ENCODE measurements around the gene TLR5. TPM values are rescaled to one million over a fixed set of nuclear protein-coding genes. Genes with fewer than 3 reads are reported as not detected.
A peak's percentile ranks its signal among the peaks of the same experiment; 100 is the strongest.

Gene TLR5
- total RNA-seq, 2 donors from 2014 or later = 5.2 to 11.2 TPM

DNA sequence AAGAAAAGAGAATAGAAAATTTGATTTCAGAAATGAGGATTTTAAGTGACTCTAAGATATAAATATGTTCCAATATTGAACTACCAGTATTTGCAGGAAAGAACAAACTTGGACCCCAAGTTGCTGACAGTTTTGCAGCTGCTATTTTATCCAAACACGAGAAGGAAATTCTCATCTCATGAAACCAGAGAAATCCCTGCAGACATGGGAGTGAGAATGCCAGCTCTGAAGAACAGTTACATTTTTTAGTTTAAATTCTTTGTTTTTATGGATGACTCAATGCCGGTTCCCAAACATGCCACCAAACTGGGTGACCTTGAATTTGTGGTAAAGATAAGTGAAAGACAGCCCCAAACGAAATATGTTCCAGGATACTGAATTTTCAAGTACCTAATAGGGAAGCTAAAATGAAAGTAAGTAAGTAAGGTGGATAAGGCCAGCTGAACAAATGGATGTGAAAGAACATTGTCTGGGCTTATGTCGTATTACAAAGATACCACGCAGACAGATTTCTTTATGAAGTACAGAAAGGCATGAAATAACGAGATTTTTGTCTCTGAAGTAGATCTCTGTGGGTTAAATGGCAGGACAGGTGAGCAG is 19.9 kb downstream of the TLR5 start:
- intact Hi-C loops (cut with DNase I) = no loop called here
- DNase-seq (ENCODE audit: low spot score) = no peak

DNA sequence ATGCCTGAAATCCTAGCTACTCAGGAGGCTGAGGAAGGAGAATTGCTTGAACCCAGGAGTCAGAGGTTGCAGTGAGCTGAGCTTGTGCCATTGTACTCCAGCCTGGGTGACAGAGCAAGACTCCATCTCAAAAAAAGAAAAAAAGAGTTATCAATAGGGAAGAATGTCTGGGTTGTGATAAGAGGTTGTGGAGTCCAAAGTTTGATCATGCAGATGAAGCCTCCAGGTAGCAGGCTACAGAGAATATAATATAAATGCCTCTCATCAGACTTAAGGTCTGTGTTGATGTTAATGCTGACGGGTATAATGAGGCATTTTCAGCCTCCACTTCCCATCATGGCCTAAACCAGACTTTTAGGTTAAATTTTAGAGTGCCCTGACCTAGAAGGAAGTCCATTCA is 24.6 kb downstream of the TLR5 start:
- no peak for DNase-seq (ENCODE audit: low spot score)
- intact Hi-C loops (cut with DNase I) = no loop called here

DNA sequence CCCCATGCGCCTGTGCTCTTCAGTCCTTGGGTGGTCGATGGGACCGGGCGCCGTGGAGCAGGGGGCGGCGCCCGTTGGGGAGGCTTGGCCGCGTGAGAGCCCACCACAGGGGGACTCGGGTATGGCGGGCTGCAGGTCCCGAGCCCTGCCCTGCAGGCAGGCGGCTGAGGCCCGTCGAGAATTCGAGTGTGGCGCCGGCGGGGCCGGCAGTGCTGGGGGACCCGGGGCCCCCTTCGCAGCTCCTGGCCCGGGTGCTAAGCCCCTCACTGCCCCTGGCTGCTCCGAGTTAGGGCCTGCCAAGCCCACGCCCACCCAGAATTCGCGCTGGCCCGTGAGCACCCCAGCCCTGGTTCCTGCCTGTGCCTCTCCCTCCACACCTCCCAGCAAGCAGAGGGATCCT is 26.1 kb downstream of the TLR5 start:
- no peak for DNase-seq (ENCODE audit: low spot score)
- intact Hi-C loops (cut with DNase I) = no loop called here

DNA sequence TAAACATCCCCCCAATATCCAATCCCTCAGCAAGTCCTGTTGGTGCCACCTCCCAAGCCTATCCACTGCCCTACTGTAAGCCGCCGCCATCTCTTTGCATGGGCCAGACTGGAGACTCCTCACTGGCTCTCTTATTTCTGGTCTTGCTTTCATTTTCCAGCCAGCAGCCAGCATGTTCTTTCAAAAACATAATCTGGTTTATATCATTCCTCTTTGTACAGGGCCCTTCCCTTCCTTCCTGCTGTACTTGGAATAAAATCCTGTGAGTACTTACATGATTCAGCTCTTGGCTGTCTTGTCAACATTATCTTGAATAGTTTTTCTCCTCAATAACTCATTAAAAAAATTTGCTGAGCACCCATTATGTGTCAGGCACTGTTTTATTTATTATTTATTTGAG is 28.2 kb downstream of the TLR5 start:
- intact Hi-C loops (cut with DNase I) = no loop called here
- no peak for DNase-seq (ENCODE audit: low spot score)

DNA sequence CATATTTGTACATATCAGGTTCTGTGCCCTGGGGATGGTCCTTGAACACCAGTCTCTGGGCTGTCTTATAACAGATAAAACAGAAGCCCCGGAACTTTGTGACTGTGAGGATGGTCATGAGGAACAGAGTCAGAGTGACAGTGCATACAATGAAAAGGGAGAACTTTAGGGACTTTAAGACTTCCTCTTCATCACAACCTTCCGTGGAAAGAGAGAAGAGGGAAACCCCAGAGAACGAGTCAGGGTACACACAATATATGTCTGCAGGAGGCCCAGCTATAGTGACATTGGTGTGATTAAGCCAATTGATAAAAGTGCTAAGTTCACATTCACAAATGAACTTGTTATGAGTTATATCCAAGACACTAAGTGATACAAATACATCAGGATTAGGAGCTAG is 32.1 kb downstream of the TLR5 start:
- DNase-seq (ENCODE audit: low spot score) = no peak
- intact Hi-C loops (cut with DNase I) = no loop called here

DNA sequence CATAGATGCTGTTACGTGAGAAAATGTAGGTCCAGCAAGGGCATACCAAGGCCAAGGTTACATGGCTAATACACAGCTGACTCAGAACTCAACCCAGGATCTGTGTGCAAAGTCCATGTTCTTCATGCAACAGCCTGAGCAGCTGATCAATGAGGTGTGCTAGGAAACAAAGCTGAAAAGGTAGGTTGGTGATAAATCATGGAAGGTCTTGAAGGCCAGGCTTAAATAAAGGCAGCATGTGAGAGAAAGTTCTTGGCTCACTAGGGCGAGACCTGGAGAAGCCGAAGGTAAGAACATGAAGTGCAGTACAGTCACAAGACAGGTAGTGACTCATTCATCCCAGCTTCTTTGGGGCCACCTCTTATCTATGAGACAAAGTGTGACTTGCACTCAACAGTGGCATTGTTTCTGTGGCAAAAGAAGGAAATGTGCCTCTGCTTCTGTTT is 33.4 kb downstream of the TLR5 start:
- no peak for DNase-seq (ENCODE audit: low spot score)
- intact Hi-C loops (cut with DNase I) = no loop called here

DNA sequence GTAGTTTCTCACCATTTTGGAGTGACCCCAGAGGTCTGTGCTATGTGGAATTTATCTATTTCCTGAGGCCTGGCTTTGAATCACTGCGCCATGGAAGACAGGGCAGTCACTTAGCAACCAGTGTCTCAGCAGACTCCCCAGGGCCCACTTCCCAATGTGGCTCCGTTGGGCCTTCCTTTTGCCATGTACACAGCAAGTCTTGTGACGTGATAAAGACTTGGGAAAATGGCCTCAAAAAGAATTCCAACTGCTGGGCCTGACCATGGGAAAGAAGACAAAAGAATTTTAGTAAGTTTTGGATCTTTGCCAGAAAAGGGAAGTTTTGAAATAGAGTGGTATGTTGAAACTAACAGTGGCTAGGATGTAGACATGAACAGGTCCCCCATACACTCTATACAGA is 36.2 kb downstream of the TLR5 start:
- DNase-seq (ENCODE audit: low spot score) = peak; percentile 72
- intact Hi-C loops (cut with DNase I) = no loop called here

DNA sequence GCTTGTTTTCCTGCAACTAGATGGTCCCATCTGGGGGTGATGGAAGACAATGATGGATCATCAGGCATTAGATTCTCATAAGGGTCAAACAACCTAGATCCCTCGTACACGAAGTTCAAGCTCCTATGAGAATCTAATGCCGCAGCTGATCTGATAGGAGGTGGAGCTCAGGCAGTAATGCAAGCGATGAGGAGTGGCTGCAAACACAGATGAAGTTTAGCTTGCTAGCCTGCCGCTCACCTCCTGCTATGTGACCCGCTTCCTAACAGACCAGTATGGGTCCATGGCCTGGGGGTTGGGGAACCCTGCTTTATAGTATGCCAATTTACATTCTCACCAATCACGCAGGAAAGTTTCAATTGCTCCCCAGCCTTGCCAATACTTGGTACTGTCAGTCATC is 37.5 kb downstream of the TLR5 start:
- intact Hi-C loops (cut with DNase I) = no loop called here
- peak; percentile 9 for DNase-seq (ENCODE audit: low spot score)

DNA sequence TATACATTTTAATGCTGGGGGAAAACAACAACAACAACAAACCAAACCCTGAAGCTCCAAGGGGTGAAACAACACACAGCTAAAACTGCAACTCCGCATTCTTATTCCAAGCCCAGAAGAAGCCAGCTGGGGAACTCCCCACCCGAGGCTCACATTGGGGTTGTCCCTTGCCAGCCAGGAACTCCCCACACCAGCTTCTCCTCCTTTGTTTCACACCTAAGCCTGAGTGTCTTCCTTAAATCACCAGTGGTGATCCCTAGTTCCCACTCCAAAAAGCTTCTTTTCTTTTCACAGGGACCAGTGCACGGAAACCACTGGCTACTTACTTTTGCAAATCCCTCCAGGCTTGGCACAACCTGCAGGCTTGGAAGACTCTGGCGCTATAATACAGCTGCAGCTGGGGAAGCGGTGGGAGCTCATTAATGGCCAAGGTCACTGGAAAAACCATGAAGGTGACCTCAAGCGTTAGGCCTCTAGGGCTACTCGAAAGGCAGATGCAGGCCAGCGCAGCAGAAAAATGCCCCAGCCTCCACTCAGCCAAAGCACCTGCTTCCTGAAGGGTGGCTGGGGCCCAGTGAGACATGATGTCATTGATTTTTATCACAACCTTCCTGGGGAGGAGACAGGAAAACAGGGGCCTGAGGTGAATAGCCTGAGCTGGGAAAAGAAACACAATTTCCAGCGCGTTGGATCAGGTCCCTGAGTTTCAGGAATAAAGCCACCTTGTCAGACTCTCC is 40.1 kb downstream of the TLR5 start:
- no peak for DNase-seq (ENCODE audit: low spot score)
- intact Hi-C loops (cut with DNase I) = no loop called here

DNA sequence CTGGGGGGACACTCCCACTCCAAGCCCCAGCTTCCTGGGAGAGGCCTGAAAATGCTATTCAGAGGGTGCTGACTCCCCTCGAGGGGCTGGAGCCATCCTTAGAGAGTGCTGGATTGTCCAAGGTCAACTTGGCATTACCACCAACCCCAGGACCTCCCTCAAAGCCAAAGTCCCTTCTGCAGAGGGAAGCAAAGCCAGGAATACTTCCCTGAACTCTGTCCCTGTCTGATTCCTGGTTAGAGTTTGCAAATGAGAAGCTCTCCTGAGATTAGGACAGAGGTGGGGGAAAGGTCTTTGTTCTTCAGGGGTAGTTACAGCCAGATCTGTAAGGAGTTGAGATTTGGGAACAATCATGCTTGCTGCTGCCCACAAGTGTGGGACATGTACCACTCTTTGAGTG is 45.3 kb downstream of the TLR5 start:
- intact Hi-C loops (cut with DNase I) = no loop called here
- DNase-seq (ENCODE audit: low spot score) = no peak

DNA sequence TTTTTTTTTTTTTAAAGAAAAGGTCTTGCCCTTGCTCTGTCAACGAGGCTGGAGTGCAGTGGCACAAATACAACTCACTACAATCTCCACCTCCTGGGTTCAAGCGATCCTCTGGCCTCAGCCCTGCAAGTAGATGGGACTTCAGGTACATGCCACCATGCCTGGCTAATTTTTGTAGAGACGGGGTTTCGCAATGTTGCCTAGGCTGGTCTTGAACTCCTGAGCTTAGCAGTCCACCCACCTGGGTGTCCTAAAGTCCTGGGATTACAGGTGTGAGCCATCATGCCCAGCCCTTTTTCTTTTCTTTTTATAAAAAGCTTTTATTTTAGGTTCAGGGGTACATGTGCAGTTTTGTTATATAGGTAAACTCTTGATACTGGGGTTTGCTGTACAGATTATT is 47.2 kb downstream of the TLR5 start:
- intact Hi-C loops (cut with DNase I) = no loop called here
- no peak for DNase-seq (ENCODE audit: low spot score)

DNA sequence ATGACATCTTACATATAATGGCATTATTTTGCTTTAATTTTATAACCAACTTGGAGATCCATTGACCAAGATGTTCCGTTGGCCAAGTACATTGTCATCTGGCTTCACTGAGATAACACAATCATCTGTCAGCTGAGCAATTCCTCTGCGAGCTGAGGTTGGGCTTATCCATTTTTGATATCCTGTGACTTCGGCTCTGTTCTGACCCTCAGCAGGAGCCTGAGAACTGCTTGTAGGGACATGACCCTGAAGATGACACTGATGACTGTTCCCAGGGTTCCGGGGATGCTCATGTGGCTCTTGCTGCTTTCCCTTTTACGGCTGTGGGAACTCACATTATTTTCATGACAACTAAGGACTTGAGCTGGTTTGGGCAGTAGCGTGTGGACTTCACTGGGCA is 51.2 kb downstream of the TLR5 start:
- intact Hi-C loops (cut with DNase I) = no loop called here
- DNase-seq (ENCODE audit: low spot score) = peak; percentile 13

DNA sequence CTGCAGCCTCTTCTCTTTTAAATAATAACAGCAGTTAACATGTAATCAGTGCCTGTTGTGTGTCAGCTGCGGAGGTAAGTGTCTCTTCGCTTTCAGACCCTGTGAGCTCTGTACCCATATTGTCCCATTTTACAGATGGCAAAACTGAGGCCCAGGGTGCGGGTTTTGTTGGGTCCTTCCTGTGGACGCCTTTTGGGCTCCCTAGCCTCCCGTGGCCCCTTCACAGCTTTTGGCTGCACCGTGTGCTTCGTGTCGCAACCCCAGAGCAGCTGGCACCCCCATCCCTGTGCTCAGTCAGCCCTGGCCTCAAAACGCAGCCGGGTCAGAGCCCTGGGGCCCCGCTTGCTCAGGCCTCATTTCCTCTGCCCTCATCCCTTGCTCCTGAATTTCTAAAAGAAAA is 53.8 kb downstream of the TLR5 start:
- intact Hi-C loops (cut with DNase I) = loop anchor here in 1 of 2 donors (5.0 to 10.0 kb wide), 2 partner anchors 297 to 344 kb away; no protein-coding TSS in a partner anchor
- DNase-seq (ENCODE audit: low spot score) = peak; percentile 54

DNA sequence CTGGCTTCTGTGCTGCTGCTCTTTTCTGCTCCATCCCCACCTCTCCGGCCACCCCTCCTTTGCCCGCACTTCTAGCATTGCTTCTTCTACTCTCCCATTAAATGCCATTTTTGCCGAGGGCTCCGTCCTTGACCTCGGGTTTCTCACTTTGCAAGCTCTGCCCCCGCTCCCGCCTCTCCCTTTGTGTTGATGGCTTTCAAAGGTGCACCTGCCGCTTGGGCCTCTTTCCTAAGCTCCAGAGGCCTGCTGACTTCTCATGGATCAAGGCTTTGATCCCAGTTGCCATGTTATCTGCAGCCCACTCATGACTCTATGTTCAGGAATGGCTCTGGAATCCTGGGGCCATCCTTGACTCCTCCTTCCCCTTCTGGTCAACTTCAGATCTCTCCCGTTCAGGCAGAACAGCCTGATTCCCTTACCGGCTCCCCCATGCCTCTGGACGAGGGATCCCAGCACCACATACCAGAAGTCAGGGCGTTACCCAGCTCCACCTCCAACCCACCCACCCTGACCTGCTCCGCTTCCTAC is 54.3 kb downstream of the TLR5 start:
- DNase-seq (ENCODE audit: low spot score) = peak; percentile 17
- intact Hi-C loops (cut with DNase I) = loop anchor here in 1 of 2 donors (5.0 to 10.0 kb wide), 2 partner anchors 296 to 344 kb away; no protein-coding TSS in a partner anchor

DNA sequence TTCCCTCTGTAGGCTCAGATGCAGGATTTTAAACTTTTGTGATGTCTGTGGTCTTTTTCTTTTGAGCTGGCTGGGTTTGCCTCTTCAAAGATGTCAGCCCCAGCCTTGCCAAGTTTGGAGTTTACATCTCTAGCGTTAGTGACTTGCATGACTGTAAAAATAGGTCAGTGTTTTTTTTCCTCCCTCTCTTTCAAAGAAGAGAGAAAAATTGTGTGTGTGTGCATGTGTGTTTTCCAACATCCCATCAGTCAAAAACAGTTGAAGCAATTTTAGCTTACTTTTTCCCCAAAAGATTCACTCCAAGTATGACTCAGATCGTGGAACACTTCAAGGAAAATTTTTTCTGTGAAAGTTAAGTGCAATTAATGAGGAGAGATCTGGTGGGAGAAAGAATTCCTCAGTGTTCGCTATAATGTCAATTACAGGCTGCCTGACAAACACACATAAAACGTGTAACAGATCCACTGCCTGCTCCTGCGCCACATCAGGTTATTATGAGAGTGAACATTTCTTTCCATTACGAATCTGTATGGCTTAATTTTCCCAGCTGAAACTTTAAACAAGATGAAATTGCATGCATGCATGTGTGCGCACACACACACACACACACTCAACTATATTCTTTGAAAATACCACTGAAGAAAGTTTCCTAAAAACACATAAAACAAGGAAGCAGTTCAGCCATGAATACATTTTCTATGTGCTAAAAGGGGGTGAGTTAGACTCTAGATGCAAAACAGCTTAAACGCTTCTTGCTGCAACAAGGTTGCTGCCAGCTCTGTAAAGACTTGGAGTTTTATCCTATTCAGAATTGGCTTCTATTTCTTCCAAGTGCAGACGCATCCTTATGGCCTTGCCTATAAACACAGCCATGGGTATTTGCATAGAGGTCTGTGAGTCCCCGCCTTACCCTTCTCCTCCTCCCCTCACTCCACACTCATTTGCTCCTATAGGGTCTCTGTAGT is 55.5 kb downstream of the TLR5 start:
- no peak for DNase-seq (ENCODE audit: low spot score)
- intact Hi-C loops (cut with DNase I) = loop anchor here in 1 of 2 donors (5.0 to 10.0 kb wide), 2 partner anchors 295 to 343 kb away; no protein-coding TSS in a partner anchor

DNA sequence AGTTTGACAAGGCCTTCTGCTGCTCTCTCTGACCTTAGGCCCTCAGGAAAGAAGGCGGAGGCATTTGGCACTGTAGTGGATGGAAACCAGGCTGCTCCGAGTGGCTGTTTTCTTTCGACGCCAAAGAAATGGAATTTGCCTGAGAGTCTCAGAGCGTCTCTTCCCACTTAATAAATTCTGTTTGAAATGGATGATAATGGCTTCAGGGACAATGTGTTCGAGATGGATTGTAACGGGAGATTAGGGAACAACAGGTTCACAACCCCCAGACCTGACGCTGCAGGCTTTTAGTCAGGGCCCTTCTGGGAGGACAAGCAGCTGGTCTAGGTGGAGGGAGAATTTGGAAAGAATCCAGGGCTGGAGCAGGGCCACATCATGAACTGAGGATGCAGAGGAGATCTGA is 58.6 kb downstream of the TLR5 start:
- intact Hi-C loops (cut with DNase I) = loop anchor here (5.0 to 10.0 kb wide), 2 partner anchors 287 to 340 kb away; no protein-coding TSS in a partner anchor
- no peak for DNase-seq (ENCODE audit: low spot score)

DNA sequence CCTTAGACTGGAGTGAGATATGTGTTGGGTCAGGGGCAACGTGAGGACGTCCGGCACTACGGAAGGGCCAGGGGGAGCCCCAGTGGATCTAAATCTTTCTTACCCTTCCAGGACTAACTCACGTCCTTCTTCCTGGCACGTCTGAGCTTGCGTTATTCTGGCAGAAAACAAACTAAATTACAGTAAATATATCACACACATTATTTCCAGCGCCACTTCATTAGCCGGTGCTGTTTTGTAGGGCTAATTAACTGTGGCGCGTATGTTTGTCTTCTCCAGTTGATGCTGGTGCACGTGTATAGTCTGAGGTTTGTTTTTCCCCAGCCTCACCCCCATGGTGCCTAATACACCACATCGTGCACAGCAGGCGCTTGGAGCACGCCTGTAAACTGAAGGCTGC is 59.2 kb downstream of the TLR5 start:
- DNase-seq (ENCODE audit: low spot score) = no peak
- intact Hi-C loops (cut with DNase I) = loop anchor here (5.0 to 10.0 kb wide), 2 partner anchors 287 to 339 kb away; no protein-coding TSS in a partner anchor

DNA sequence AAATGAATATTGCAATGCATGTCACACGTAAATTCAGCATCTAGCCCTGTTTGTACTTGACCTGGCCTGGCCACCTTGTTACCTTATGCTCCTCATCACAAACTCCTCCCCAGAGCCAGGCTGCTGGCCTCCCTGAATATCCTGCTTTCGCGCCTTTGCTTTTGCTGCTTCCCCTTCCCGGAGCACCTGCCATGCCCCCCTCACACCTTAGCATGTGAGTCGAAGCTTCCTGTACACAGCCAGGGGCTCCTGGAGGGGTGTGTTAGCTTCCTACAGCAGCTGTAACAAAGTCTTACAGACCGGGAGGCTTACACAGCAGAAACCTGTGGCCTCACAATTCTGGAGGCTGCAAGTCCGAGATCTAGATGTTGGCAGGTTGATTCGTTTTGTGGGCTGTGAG is 60.1 kb downstream of the TLR5 start:
- intact Hi-C loops (cut with DNase I) = loop anchor here (5.0 to 10.0 kb wide), 2 partner anchors 286 to 338 kb away; no protein-coding TSS in a partner anchor
- no peak for DNase-seq (ENCODE audit: low spot score)
